GM12892 (cell line): ENCODE results near the gene RSPRY1.

Source experiments
- POLR2A ChIP-seq: IDR thresholded peaks from 2 replicates; pipeline ENCODE4 v1.6.1; 2011; ENCODE audit warnings: low read depth, low read length, control low read depth
- POLR2AphosphoS5 ChIP-seq: IDR thresholded peaks from 2 replicates; pipeline ENCODE4 v1.6.1; 2011; ENCODE audit warnings: low read depth, low read length, control low read depth
- TAF1 ChIP-seq: IDR thresholded peaks from 2 replicates; pipeline ENCODE4 v1.6.1; 2011; ENCODE audit warnings: low read depth, mild to moderate bottlenecking, control low read depth, low read length, borderline replicate concordance

DNA sequence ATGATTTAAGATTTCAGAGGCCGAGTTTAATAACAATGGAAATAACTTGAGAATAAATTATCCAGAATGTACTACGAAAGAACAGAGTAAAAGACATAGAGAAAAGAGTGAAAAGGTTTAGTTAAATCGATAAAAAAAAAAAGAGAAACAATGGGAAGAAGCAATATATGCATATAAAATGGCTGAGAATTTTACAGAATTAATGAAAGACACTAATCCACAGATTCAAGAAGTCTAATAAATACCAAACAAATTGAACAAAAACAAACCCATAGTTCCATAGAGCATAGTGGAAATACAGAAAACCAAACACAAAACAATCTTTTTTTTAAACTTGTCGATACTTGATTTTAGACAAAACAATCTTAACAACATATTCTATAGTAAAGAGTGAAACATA, 2.0 kb upstream of the RSPRY1 start:
- TF ChIP-seq POLR2A, result no peak
- TF ChIP-seq POLR2AphosphoS5, result no peak
- TF ChIP-seq TAF1, result no peak
